Large intestine (tissue), 3 donors: ENCODE data around the gene FSIP1. TPM values are rescaled to one million over a fixed set of nuclear protein-coding genes. Genes with fewer than 3 reads are reported as not detected.

Source experiments
- DNase-seq, 2 donors: peaks; one replicate each; pipeline versions ENCODE4 v3.0.0 to v3.0.0-alpha.2; 2013
- H3K27ac ChIP-seq: one replicate; pipeline ENCODE4 v1.5.1; 2013; ENCODE audit warnings: low read length
- H3K27me3 ChIP-seq: 2 replicates; pipeline ENCODE4 v1.6.1; 2013; ENCODE audit warnings: low read length; ENCODE audit not compliant: control insufficient read depth, insufficient read depth
- H3K36me3 ChIP-seq: 2 replicates; pipeline ENCODE4 v1.6.1; 2013; ENCODE audit warnings: low read length; ENCODE audit not compliant: control insufficient read depth, insufficient read depth
- H3K4me1 ChIP-seq: one replicate; pipeline ENCODE4 v1.6.1; 2013; ENCODE audit warnings: low read length; ENCODE audit not compliant: control insufficient read depth, insufficient read depth
- H3K4me3 ChIP-seq: one replicate; pipeline ENCODE4 v1.5.1; 2013; ENCODE audit warnings: low read length
- H3K9me3 ChIP-seq: one replicate; pipeline ENCODE4 v1.6.1; 2013; ENCODE audit warnings: mild to moderate bottlenecking, low read depth, low read length, moderate library complexity; ENCODE audit not compliant: control insufficient read depth
- WGBS: methylation state at CpG from one replicate; pipeline ENCODE4 v1.1.5; 2013; ENCODE audit warnings: low lambda C conversion rate; ENCODE audit not compliant: insufficient coverage; 5-methylcytosine and 5-hydroxymethylcytosine counted together
- polyA plus RNA-seq: library from polyadenylated mRNA; unstranded; fragments of 120-200 nt; gene quantifications from one replicate; pipeline ENCODE4 v1.2.1, GENCODE V29; 2013

FSIP1 gene
- polyA plus RNA-seq, 1 donor = 0.78 TPM

DNA sequence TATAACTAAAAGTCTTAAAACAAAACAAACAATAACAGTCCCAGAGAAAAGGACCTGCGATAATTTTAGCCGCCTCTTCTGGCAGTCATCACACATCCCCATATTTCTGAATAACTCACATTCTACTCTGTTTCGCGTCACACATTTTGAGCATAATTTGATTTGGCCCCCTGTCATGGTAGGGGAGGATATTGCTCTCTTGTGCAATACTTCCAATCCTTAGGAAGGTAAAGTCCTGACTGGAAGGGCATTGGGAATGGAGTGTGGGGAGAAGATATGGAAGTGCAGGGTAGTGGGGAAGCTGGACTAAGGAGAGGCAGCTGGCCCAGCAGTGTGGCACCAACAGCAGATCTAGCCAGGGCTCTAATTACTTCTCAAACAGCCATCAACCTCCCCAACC lies 11.3 kb upstream of the FSIP1 start:
- no peak overlapping the region for H3K27ac ChIP-seq
- no peaks in the 10 kb centered on the region for H3K36me3 ChIP-seq
- WGBS = 100% methylated on average over 4 of the region's 4 CpGs
- H3K4me3 ChIP-seq = no peak overlapping the region
- no peaks in the 10 kb centered on the region for H3K9me3 ChIP-seq
- no peaks in the 10 kb centered on the region for H3K27me3 ChIP-seq
- no peak for DNase-seq
- no peaks in the 10 kb centered on the region for H3K4me1 ChIP-seq

DNA sequence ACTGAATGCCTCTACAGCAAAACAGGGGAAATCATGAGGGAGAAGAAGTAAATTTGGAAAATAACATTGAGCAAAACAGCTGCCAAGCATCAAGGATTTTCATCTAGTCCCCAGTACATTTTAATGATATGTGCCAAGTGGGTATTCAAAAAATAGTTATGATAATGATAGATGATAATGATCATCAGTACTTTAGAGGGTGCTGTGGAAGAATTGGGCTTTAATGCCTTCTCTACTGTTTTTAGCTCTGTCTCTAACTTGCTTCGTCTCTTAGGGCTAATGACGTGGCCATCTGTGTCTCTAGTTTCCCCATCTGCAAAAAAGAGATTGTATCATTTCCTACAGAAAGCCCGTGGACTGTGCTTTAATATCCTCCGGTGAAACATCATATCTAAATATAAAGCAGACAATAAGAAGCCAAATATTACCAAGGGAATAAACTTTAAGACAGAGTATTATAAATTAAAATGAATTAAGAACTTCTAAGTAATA lies 10.2 kb upstream of the FSIP1 start:
- no peak overlapping the region for H3K27ac ChIP-seq
- no peak for DNase-seq
- H3K4me1 ChIP-seq = no peaks in the 10 kb centered on the region
- H3K27me3 ChIP-seq = no peaks in the 10 kb centered on the region
- H3K9me3 ChIP-seq = no peaks in the 10 kb centered on the region
- WGBS = 83% methylated on average over 4 of the region's 4 CpGs
- H3K36me3 ChIP-seq = no peaks in the 10 kb centered on the region
- H3K4me3 ChIP-seq = no peak overlapping the region

DNA sequence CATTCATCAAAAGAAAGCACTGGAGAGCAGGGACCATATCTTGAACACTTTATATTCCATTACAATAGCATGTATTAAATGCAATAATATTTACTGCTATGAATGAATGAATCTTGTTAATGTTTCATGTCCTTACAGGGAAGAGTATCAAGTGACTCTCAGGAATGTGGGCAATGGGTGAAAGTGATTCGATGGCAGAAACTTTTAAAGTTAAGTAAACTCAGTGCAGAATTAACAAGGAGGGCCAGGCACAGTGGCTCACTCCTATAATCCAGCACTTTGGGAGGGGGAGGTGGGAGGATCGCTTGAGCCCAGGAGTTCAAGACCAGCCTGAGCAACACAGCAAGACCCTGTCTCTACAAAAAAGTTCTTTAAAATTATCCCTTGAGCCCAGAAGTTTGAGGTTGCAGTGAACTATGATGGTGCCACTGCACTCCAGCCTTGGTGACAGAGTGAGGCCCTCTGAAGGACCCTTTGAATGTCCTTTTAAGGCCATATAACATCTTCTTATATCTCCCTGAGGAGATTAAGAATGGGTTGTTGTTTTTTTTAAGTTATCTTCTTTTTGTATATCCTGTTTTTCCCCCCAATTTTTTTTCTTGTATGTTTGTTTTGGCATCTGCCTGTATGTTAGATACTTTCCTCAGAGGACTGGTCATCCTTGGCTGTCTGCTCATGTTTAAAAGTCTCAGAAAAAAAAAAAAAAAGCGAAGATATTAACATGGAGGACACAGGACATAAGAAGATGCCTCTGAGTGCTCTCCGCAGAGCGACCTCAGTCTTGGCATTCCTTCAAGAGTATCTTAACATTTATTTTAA lies 9.6 kb upstream of the FSIP1 start:
- 60% methylated on average over 1 of the region's 5 CpGs for WGBS
- H3K27ac ChIP-seq = no peak overlapping the region

DNA sequence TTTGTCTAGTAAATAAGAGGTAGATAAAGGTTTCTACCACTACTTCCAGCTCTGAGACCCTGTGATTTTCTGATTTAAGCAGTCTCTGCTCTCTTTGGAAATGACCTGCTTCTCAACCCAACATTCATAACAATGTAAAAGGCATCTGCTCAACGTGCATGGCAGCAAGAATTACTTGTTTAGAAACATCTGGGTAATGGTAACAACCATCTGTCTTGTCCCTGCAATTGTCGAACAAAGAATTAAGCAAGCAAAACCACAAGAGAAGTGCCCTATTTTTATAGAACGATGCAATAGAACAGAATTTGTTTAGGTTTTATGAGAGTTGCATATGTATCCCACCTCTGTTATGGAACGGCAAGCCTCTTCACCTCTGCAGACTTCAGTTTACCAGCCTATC lies 7.1 kb upstream of the FSIP1 start:
- 62% methylated on average over 3 of the region's 4 CpGs for WGBS
- no peak for DNase-seq
- Histone ChIP-seq H3K27ac (no peak overlapping the region), H3K4me1 (no peaks in the 10 kb centered on the region), H3K27me3 (no peaks in the 10 kb centered on the region), H3K36me3 (no peaks in the 10 kb centered on the region), H3K9me3 (no peaks in the 10 kb centered on the region), H3K4me3 (no peak overlapping the region)

More for the DNA sequence above, 9.6 kb upstream of the FSIP1 start:
- no peak for DNase-seq
- Histone ChIP-seq H3K4me3 (no peak overlapping the region), H3K27me3 (no peaks in the 10 kb centered on the region), H3K36me3 (no peaks in the 10 kb centered on the region), H3K9me3 (no peaks in the 10 kb centered on the region), H3K4me1 (no peaks in the 10 kb centered on the region)

DNA sequence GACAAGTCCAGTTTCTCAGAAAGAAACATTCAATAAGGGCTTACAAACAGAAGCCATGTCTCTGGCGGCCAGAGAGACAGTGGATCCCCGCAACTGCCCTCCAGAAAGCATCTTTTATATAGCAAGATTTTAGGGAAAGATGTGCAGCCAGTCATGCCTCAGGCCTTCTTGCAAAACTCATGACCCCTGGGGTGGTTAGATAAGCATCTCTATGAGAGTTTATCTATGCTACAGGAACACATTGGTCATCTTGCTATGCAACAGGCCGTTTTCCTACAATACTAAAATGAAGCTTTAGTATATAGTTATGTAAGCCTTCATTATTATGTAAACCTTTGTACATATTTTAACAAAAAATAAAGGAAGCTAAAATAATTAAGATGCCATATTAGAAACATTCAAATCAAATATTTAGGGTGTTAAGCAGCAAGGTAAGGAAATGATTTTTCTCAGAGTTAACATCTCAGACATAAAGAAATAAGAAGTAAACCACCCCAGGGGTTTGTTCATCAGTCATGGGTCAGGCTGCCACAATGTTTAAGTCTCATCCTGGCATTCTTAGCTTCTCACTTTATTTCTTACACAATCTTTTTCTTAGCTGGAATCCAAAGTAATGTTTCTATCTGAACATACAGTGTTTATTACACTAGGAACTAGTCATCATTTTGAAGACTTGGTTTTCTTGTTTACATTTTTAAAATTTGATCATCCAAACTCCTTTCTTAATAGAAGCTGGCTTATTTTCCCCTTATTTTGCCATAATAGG lies 6.3 kb upstream of the FSIP1 start:
- no peaks in the 10 kb centered on the region for H3K36me3 ChIP-seq
- H3K9me3 ChIP-seq = no peaks in the 10 kb centered on the region
- no peaks in the 10 kb centered on the region for H3K4me1 ChIP-seq
- no peak overlapping the region for H3K4me3 ChIP-seq
- DNase-seq = no peak
- H3K27me3 ChIP-seq = no peaks in the 10 kb centered on the region
- WGBS = 20% methylated on average over 1 of the region's 3 CpGs
- no peak overlapping the region for H3K27ac ChIP-seq

DNA sequence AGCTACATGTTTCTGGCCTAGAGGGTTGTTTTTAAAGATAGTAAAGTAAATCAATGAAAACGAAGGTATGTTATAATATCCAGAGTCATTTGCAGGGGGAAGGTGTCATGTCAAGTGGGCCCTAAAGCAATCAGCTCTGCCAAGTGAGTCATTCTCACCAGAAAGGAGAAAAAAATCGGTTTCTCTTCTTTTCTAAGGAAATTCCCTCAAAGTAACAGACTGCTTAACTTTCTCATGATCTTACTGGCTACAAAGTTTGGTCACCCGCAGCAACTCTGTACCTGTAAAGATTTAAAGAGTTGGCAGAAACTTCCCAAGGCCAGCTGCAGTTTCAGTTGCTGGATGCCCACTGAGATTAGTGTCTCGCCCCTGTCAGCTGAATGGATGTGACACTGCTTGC lies 5.5 kb upstream of the FSIP1 start:
- Histone ChIP-seq H3K4me1 (peaks cover 5% of the 10 kb centered on the region), H3K27me3 (no peaks in the 10 kb centered on the region), H3K27ac (no peak overlapping the region), H3K9me3 (no peaks in the 10 kb centered on the region), H3K36me3 (no peaks in the 10 kb centered on the region), H3K4me3 (no peak overlapping the region)
- 20% methylated on average over 1 of the region's 4 CpGs for WGBS
- DNase-seq = no peak

DNA sequence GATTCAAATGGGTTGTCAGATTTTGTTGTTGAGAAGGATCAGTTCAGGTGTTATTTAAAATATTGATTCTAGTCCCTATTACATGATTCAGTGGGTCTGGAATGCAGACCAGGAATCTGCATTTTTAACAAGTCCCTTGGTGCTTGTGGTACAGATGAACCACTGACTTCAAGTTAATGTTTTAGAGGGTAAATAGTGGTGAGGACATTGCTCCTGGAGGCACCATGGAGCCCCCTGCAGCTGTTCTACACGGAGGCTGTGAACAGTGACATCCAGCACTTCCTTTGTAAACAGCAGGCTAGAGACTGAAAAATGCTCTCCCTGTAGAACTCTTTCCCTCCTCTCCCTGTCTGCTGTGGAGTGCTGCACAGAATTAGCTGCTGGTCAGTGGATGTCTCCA lies 4.8 kb upstream of the FSIP1 start:
- no peaks in the 10 kb centered on the region for H3K27me3 ChIP-seq
- no peak for DNase-seq
- H3K4me3 ChIP-seq = no peak overlapping the region
- peaks cover 5% of the 10 kb centered on the region for H3K4me1 ChIP-seq
- no peaks in the 10 kb centered on the region for H3K9me3 ChIP-seq
- no CpG with 5 or more reads among the region's 1 CpG for WGBS
- H3K27ac ChIP-seq = no peak overlapping the region
- no peaks in the 10 kb centered on the region for H3K36me3 ChIP-seq

DNA sequence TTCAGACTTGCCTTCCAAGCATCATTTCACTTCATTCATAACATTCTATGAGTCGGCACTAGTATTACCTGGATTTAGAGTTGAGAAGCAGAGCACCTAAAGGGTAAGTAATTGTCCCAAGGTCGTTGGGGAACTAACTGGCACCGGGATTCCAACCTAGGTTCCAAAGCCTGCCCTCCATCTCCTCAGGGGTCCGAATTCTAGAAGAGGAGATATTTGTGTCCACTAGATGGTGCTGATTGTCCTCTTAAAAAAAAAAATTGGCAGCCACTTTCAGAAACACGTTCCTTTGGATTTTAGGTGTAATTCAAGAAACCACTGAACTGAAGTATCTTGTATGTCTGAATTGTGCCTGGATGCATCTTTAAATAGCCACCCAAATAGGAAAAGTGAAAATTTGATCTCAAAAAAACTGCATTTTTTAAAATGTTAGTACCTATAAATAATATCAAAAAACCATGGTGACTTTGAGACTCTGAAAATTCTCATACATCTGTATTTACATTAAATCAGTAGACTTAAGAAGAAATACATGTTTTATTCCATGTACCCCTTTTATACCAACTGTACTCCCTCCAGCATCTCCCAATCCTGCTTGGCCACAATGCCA lies 3.9 kb upstream of the FSIP1 start:
- Histone ChIP-seq H3K36me3 (no peaks in the 10 kb centered on the region), H3K27me3 (no peaks in the 10 kb centered on the region), H3K4me1 (peaks cover 5% of the 10 kb centered on the region), H3K9me3 (no peaks in the 10 kb centered on the region), H3K4me3 (no peak overlapping the region), H3K27ac (no peak overlapping the region)
- peak in 1 of 2 donors; percentile 38 for DNase-seq
- no CpG with 5 or more reads among the region's 5 CpGs for WGBS

DNA sequence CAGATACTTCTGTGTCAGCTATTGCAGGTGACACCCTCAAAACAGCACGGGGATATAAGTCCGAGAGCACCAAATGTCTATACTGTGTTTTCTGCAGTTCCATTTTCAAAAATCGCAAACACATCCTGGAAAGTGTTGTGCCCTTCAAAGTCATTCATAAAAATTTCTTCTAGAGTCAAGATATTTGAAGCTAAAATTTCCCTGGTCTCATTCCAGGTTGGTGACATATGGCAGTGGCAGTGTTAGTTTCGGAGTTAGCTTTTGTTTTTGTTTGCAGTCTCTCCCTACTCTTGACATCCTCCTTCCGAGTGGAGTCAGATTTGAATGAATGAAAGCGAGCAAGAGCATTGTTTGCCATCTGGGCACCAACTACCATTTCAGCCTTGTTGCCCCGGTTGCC lies 3.2 kb upstream of the FSIP1 start:
- no peaks in the 10 kb centered on the region for H3K27me3 ChIP-seq
- H3K36me3 ChIP-seq = no peaks in the 10 kb centered on the region
- no CpG with 5 or more reads among the region's 7 CpGs for WGBS
- no peak overlapping the region for H3K4me3 ChIP-seq
- peaks cover 5% of the 10 kb centered on the region for H3K4me1 ChIP-seq
- no peak overlapping the region for H3K27ac ChIP-seq
- H3K9me3 ChIP-seq = no peaks in the 10 kb centered on the region
- DNase-seq = no peak

DNA sequence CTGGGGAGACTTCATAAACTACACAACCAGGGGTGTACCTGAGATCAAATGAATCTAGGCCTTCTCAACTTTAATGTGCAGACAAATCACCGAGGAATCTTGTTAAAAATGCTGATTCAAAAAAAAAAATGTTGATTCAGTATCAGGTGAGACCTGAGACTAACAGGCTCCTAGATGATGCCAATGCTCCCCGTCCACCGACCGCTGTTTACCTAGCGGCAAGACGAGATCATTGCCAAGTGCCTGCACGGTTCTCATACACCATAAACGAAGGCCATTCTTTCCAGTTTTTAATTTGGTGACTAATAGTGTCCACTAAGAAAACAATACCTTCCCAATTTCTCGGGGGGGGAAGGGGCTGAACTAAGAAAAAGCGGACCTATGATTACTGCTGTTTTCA lies 2.5 kb upstream of the FSIP1 start:
- no peaks in the 10 kb centered on the region for H3K9me3 ChIP-seq
- no peaks in the 10 kb centered on the region for H3K36me3 ChIP-seq
- no peak overlapping the region for H3K27ac ChIP-seq
- no CpG with 5 or more reads among the region's 10 CpGs for WGBS
- no peaks in the 10 kb centered on the region for H3K27me3 ChIP-seq
- no peak for DNase-seq
- H3K4me1 ChIP-seq = peaks cover 5% of the 10 kb centered on the region
- H3K4me3 ChIP-seq = no peak overlapping the region
